M059J (cell line): ENCODE results near the gene GABBR2. TPM values are rescaled to one million over a fixed set of nuclear protein-coding genes. Genes with fewer than 3 reads are reported as not detected.
A peak's percentile ranks its signal among the peaks of the same experiment; 100 is the strongest.
"Not testable (repeated sequence)": the region's sequence is repeated elsewhere in the genome, so short reads cannot be mapped to it uniquely, and the experiment has no call there.

Source experiments
- DNase-seq: peaks from one replicate; pipeline ENCODE4 v3.0.0-alpha.2; 2012; ENCODE audit warnings: low read depth
- total RNA-seq: library from RNA; depleted of rRNA; stranded (reverse); fragments of >200 nt; shearing (Covaris generic); gene quantifications from 2 replicates; pipeline ENCODE4 v1.2.3, GENCODE V29; 2014

Gene GABBR2
- total RNA-seq, 1 experiment from 2014 or later = not detected

- DNase-seq = no peak
Measured at GRCh38 chr9:98686961-98687855, 21.5 kb downstream of the GABBR2 start.

- DNase-seq = not testable (repeated sequence)
Measured at GRCh38 chr9:98684816-98685215, 23.9 kb downstream of the GABBR2 start.

GRCh38 chr9:98678244-98678842 lies 30.4 kb downstream of the GABBR2 start:
- no peak for DNase-seq

- no peak for DNase-seq
Measured at GRCh38 chr9:98673681-98674080, 35.1 kb downstream of the GABBR2 start.

- DNase-seq = no peak
Measured at GRCh38 chr9:98667005-98667640, 41.6 kb downstream of the GABBR2 start.

- no peak for DNase-seq
Measured at GRCh38 chr9:98665501-98665900, 43.2 kb downstream of the GABBR2 start.

GRCh38 chr9:98660541-98660940 lies 48.2 kb downstream of the GABBR2 start:
- no peak for DNase-seq

GRCh38 chr9:98658951-98659351 lies 49.8 kb downstream of the GABBR2 start:
- DNase-seq = no peak

GRCh38 chr9:98657897-98658296 lies 50.8 kb downstream of the GABBR2 start:
- peak; percentile 12 for DNase-seq

- DNase-seq = no peak
Measured at GRCh38 chr9:98656511-98656910, 52.2 kb downstream of the GABBR2 start.

GRCh38 chr9:98655428-98655827 lies 53.3 kb downstream of the GABBR2 start:
- not testable (repeated sequence) for DNase-seq

- no peak for DNase-seq
Measured at GRCh38 chr9:98654247-98654646, 54.5 kb downstream of the GABBR2 start.

GRCh38 chr9:98652741-98653140 lies 56.0 kb downstream of the GABBR2 start:
- no peak for DNase-seq

GRCh38 chr9:98652302-98652701 lies 56.4 kb downstream of the GABBR2 start:
- no peak for DNase-seq

- DNase-seq = no peak
Measured at GRCh38 chr9:98647236-98647635, 61.5 kb downstream of the GABBR2 start.

- no peak for DNase-seq
Measured at GRCh38 chr9:98644011-98644410, 64.7 kb downstream of the GABBR2 start.

GRCh38 chr9:98642661-98643312 lies 65.9 kb downstream of the GABBR2 start:
- no peak for DNase-seq

- no peak for DNase-seq
Measured at GRCh38 chr9:98641695-98642094, 67.0 kb downstream of the GABBR2 start.

GRCh38 chr9:98640394-98640793 lies 68.3 kb downstream of the GABBR2 start:
- DNase-seq = peak; percentile 4

GRCh38 chr9:98639133-98639532 lies 69.6 kb downstream of the GABBR2 start:
- DNase-seq = no peak

- peak; percentile 15 for DNase-seq
Measured at GRCh38 chr9:98637381-98637780, 71.4 kb downstream of the GABBR2 start.

- peak; percentile 57 for DNase-seq
Measured at GRCh38 chr9:98635374-98635773, 73.4 kb downstream of the GABBR2 start.
